ENCODE data around the gene RANBP2.

The RANBP2 gene

DNA sequence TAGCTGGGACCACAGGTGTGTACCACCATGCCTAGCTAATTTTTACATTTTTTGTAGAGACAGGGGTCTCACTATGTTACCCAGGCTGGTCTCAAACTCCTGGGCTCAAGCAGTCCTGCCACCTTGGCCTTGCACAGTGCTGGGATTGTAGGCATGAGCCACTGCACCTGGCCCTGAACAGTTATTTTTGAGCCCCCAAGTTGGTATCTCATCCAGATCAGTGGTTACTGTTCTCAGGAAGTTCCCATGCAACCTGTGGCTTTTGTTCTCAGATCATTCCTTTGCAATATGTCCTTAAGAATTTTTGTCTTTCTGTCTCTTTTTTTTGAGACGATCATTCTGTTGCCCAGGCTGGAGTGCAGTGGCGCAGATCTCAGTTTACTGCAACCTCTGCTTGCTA, 59.6 kb downstream of the RANBP2 start:
- TF ChIP-seq, protein P1, sequence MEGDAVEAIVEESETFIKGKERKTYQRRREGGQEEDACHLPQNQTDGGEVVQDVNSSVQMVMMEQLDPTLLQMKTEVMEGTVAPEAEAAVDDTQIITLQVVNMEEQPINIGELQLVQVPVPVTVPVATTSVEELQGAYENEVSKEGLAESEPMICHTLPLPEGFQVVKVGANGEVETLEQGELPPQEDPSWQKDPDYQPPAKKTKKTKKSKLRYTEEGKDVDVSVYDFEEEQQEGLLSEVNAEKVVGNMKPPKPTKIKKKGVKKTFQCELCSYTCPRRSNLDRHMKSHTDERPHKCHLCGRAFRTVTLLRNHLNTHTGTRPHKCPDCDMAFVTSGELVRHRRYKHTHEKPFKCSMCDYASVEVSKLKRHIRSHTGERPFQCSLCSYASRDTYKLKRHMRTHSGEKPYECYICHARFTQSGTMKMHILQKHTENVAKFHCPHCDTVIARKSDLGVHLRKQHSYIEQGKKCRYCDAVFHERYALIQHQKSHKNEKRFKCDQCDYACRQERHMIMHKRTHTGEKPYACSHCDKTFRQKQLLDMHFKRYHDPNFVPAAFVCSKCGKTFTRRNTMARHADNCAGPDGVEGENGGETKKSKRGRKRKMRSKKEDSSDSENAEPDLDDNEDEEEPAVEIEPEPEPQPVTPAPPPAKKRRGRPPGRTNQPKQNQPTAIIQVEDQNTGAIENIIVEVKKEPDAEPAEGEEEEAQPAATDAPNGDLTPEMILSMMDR (conservative IDR thresholded peaks at IDR 0.05; ENCODE audit: low read depth, low read length), result no peak
- no peak overlapping the region for H3K4me3 ChIP-seq (ENCODE audit: low read depth, low read length)
- no peak for DNase-seq (ENCODE audit: low read depth)

DNA sequence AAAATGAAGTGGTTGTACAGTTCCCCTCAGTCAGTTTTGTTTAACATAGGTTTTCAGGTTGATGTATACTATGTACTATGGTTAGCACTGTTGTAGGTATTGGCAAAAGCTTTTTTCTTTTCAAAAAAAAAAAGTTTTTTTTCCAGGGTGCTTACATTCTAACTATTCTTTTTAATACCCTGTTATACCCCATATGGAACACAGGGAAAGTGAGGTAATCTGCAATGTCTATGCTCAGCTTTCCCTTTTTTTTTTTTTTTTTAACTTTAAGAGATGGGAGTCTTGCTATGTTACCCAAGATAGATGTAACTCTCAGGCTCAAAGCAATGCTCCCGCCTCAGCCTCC, 66.7 kb downstream of the RANBP2 start:
- H3K4me3 ChIP-seq (ENCODE audit: low read depth, low read length), result peak overlapping the region; percentile 80
- TF ChIP-seq, protein P1 (conservative IDR thresholded peaks at IDR 0.05; ENCODE audit: low read depth, low read length), result no peak
- peak; percentile 53 for DNase-seq (ENCODE audit: low read depth)

DNA sequence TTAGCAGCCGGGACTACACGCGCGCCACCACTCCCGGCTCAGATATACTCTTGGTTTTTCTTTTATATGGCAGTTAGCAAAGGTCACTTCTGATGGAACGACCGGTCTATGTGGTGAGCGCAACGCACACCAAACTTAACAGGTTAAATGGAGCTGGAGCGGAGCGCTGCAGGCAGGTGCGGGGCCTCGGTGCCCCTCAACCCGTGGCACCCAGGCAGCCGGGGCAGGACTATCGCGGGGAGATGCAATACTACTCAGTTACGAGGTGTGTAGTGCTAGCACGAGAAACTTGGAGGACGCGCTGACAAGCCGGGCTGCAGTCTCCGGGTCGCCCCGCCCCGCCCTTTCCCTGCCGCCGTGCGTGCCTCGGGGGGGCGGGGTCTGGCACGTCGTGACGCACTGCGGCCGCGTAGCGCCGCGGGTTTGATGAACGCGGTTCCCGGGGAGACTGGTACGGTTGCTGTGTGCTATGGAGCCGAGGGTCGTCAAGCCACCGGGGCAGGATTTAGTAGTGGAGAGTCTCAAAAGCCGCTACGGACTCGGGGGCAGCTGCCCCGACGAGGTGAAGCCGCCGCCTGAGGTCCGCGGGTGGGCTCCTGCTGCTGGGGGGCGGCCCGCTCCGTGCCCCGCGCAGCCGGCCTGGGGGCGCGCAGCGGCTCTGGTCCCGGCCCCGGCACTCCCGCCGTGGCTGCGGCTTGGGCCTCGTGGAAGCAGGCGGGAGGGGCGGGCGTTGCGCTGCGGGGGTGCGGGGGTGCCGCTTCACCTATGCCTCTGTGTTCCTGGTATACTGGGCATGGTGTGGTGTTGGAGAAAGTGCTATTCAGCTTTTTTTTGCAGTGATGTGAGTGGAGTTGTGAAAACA, 67.3 kb downstream of the RANBP2 start, which contains the start of gene CCDC138:
Gene CCDC138 (plus strand): TSS at position 418 of the 862 bp plus-strand sequence. CDS start 52 bp downstream, at position 470.
- DNase-seq (ENCODE audit: low read depth), result peak; percentile 92
- H3K4me3 ChIP-seq (ENCODE audit: low read depth, low read length), result peak within 1 kb of the TSS; percentile 80
- TF ChIP-seq, protein P1 (conservative IDR thresholded peaks at IDR 0.05; ENCODE audit: low read depth, low read length), result no peak

DNA sequence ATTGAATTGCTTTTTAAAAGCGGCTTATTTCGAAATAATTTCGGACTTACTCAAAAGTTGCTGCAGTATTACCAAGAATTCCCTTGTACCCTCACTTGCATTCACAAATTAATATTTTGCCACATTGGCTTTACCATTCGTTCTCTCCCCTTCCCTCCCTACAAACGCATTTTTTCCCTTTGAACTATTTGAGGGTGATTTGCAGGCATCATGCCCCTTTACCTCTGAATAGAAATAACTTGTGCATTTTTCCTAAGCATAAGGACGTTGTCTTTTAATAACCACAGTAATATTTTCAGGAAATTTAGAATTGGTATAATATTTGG, 67.9 kb downstream of the RANBP2 start:
- DNase-seq (ENCODE audit: low read depth), result no peak
- H3K4me3 ChIP-seq (ENCODE audit: low read depth, low read length), result peak overlapping the region; percentile 80
- TF ChIP-seq, protein P1 (conservative IDR thresholded peaks at IDR 0.05; ENCODE audit: low read depth, low read length), result no peak

DNA sequence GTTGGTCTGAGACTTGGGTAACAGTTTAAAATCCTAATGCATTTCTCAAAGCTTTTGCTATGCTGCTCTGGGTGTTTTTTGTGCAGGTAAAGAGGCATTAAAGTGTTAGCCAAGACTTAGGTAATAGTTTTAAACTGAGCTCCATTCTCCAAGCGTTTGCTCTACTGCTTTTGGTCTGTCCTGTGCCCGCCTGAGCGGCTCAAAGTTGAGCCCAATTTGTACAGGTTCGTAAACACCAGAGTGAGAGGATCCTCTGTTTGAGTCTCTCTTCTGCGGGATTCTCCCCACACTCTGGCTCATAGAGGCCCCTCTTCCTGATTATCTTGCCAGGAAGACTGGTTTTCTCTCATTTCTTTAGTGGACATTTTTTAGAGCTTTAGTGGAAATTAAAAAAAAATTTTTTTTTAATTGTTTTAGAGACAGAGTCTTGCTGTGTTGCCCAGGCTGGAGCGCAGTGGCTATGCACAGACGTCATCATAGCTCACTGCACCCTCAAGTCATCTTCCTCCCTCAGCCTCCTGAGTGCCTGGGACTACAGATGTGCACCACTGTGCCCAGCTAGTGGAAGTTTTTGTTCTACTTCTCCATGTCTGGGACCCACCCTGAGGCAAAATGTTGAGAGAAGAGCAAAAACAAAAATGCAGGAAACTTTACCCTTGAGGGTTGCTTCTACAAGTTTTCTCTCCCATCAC, 83.9 kb downstream of the RANBP2 start:
- H3K4me3 ChIP-seq (ENCODE audit: low read depth, low read length), result no peak overlapping the region
- TF ChIP-seq, protein P1 (conservative IDR thresholded peaks at IDR 0.05; ENCODE audit: low read depth, low read length), result no peak
- no peak for DNase-seq (ENCODE audit: low read depth)

DNA sequence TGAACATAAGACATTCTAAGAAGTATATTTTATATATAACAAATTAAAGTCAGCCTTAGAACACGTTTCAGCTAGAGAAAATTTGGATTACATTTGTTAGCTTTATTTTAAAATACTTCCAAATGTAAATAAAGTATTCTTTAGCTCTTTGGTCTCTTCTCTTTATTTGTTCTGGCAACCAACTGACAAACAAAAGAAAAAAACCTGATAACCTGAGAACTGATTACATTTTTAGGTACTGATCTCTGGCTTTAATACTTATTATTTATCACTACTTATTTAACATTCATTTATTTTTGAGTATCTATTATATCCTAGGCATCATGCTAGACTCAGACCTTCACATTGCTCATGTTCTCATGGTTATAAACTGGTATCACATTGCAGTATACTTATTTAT, 85.8 kb downstream of the RANBP2 start:
- TF ChIP-seq, protein P1 (conservative IDR thresholded peaks at IDR 0.05; ENCODE audit: low read depth, low read length), result no peak

More for the DNA sequence above, 85.8 kb downstream of the RANBP2 start:
- no peak for DNase-seq (ENCODE audit: low read depth)
- no peak overlapping the region for H3K4me3 ChIP-seq (ENCODE audit: low read depth, low read length)

Data from choroid plexus epithelial cell (primary cell).